ENCODE results near the gene ASTN2.
A peak's percentile ranks its signal among the peaks of the same experiment; 100 is the strongest.

Gene ASTN2

DNA sequence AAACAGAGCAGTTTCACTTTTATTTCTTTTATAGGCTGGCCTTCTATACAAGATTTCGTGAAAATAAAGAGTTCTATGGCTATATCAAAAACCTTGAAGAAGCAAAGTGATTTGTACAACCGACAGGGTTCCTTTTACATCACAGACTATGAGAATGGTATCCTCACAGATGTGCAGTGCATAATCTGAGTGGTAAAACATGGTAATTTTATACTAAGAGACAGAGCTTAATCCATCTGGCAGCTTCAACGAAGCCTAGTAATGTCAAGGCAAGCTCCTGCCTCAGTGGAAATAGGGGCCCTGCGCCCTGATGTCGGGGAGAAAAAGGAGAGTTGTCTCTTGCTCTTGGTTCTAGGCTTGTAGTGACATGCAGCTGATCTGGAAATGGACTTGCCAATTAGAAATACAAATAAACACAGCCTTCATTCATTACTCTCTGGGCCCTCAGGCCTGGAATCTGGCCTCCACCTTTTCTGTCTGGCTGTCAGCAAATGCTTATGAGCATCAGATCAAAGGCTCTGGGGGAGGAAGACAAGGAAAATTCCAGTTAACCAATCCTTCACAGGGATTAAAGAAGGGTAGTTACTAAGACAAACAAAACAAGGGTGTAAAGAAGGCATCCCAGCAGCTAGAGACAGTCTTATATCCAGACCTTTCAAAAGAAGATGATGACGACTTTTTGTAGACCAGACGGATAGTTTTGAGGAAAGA, 761.4 kb downstream of the ASTN2 start:
- no peak overlapping the region for H3K4me3 ChIP-seq (ENCODE audit: low read depth, low read length)
- DNase-seq (ENCODE audit: low read depth), result no peak

DNA sequence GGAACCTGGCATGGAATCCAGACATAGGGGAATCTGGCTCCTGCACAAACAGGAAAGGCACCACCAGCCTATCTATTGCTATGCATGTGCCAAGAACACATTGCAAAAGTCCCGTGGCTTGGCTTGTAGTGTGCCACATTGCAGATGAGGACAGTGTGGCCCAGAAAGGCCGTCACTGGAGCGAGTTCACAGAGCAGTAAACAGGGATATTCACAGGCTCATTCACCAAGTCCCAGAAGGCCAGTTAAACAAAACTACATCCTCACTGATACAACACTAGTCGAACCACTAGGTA, 767.4 kb downstream of the ASTN2 start:
- DNase-seq (ENCODE audit: low read depth), result no peak
- no peak overlapping the region for H3K4me3 ChIP-seq (ENCODE audit: low read depth, low read length)

GRCh38 chr9:116646661-116647514, 768.0 kb downstream of the ASTN2 start:
- no peak overlapping the region for H3K4me3 ChIP-seq (ENCODE audit: low read depth, low read length)
- no peak for DNase-seq (ENCODE audit: low read depth)

DNA sequence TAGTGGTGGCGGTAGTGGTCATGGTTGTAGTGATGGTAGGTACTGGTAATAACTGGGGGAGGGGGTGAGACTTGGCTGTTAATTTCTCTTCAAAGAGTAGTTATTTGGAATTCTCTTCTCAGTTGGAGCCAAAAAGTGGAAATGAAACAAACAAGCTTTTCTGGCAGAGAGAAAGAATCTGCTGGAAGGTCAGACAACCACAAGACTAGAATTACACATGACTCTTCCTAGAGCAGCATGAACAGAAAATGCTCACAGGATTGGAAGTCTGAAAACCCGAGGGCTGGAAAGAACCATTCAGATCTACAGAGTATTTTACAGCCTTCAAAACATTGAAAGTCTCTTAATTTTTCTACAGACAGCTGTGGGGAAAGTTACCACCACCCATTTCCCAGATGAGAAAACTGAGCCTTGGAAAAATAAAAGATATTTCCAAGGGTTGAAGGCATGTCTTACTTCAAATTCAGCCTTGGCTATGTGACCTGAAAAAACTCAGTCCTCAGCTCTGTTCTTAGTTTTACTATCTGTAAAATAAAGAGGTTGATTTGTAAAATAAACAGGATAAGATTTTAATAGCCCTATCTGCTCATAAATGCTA, 770.7 kb downstream of the ASTN2 start:
- DNase-seq (ENCODE audit: low read depth), result peak; percentile 34

GRCh38 chr9:116643691-116644090, 771.2 kb downstream of the ASTN2 start:
- no peak for DNase-seq (ENCODE audit: low read depth)
- no peak overlapping the region for H3K4me3 ChIP-seq (ENCODE audit: low read depth, low read length)

More for the DNA sequence above, 770.7 kb downstream of the ASTN2 start:
- H3K4me3 ChIP-seq (ENCODE audit: low read depth, low read length), result no peak overlapping the region

DNA sequence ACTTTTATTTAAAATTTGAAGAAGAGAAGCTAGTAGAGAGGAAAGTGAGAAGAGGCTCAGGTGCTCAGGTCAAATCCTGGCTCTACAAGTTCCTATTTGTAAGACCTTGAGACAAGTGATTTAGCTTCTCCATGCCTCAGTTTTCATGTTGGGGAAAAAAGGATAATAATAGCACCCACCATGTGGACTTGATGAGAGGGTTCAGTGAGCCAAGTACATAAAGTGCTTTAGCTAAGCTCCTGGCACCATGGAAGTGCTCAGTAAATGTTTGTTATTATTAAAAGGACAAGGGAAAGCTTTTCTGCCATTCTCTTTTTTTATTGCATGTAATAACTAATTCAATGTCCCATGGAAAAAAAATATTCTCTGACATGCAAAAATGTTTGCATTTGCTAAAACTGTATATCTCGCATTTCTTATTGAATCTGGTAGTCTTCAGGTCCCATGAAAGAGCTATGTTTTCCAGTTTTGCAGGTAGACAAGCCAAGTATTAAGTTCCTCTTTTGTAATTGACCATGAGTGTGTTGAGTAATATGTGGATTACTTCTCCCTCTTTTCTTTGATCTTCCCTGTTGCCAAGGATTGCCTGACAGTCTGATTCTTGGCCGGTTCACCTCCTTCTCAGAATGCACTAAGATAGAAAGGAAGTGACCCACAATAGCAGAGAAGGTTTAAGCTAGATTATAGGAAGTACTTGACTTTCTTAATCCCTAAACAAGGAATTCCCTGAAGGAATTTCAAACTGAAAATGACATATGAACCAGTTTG, 773.4 kb downstream of the ASTN2 start:
- no peak overlapping the region for H3K4me3 ChIP-seq (ENCODE audit: low read depth, low read length)
- DNase-seq (ENCODE audit: low read depth), result no peak

GRCh38 chr9:116639251-116639741, 775.6 kb downstream of the ASTN2 start:
- DNase-seq (ENCODE audit: low read depth), result peak; percentile 34
- no peak overlapping the region for H3K4me3 ChIP-seq (ENCODE audit: low read depth, low read length)

- no peak overlapping the region for H3K4me3 ChIP-seq (ENCODE audit: low read depth, low read length)
- no peak for DNase-seq (ENCODE audit: low read depth)
These were observed 778.9 kb downstream of the ASTN2 start for GRCh38 chr9:116635908-116636307.

- no peak overlapping the region for H3K4me3 ChIP-seq (ENCODE audit: low read depth, low read length)
- peak; percentile 62 for DNase-seq (ENCODE audit: low read depth)
These were observed 781.6 kb downstream of the ASTN2 start for GRCh38 chr9:116632990-116633838.

- H3K4me3 ChIP-seq (ENCODE audit: low read depth, low read length), result no peak overlapping the region
- DNase-seq (ENCODE audit: low read depth), result no peak
These were observed 785.2 kb downstream of the ASTN2 start for GRCh38 chr9:116629634-116630033.

DNA sequence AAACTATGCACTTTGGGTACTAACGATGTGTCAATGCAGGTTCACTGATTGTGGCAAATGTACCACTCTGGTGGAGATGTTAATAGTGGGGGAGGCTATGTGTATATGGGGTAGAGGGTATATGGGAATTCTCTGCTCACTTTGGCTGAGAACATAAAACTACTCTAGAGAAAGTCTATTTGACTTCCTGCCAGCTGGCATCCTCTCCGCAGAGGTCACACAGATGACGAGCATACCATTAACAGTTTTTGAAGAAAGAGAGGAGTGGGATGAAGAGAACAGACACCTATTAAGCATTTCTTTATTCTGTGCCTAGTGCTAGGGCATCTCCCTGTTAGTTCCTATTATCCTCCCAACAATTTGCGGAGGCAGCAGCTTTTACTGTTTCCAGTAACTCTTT, 786.1 kb downstream of the ASTN2 start:
- DNase-seq (ENCODE audit: low read depth), result peak; percentile 37
- H3K4me3 ChIP-seq (ENCODE audit: low read depth, low read length), result no peak overlapping the region

DNA sequence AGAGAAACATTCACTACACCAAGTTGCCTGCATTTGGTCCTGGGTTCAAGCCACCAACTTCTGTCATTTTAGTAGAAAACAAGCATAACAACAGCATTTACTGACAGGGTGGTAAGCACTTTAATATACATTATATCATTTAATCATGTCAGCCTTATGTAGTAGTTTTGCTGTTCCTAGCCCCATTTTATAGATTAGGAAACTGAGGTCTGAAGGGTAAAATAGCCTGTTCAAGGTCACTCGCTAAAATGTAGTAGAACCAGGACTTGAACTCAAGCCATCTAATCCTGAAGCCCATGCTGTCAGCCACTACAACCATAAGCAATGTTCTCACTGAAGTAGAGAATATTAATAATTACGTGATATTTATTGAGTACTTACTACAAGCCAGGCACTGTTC, 787.4 kb downstream of the ASTN2 start:
- no peak for DNase-seq (ENCODE audit: low read depth)
- no peak overlapping the region for H3K4me3 ChIP-seq (ENCODE audit: low read depth, low read length)

DNA sequence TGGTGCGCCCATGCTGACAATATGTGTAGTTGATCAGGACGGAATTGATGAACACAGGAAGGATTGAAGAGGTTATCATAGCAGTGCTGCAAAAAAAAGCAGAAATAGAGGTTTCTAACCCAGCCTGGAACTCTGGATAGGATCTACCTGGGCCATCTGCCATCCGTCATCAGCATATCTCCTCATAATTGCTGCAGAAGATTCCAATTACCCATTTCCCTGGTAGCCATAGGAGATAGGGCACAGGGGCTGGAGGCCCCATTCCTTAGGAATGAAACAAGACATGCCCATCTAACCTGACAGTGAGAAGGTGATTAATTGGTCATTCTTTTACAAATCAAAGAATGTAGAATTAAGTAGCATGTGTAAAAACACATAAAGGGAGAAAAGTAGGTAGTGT, 788.1 kb downstream of the ASTN2 start:
- H3K4me3 ChIP-seq (ENCODE audit: low read depth, low read length), result no peak overlapping the region
- DNase-seq (ENCODE audit: low read depth), result no peak

DNA sequence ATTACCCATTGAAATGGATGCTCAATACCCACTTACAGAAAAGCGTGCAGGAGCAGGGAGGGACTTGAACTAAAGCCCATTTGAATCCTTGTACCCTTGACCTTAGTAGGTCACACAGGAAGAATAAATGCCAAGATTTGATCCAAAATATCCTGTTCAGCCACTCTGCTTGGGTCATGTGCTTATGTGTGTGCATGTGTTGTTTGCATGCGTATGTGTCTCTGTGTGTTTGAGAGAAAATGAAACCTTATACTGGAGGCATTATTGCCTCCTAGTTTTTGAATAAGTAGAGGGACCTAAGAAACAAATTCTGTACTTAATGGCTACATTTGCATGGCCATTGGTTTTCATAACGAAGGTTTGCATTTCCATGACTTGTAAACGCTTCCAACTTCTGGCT, 791.1 kb downstream of the ASTN2 start:
- H3K4me3 ChIP-seq (ENCODE audit: low read depth, low read length), result no peak overlapping the region
- no peak for DNase-seq (ENCODE audit: low read depth)

- DNase-seq (ENCODE audit: low read depth), result no peak
- H3K4me3 ChIP-seq (ENCODE audit: low read depth, low read length), result no peak overlapping the region
These were observed 797.5 kb downstream of the ASTN2 start for GRCh38 chr9:116617389-116617788.

DNA sequence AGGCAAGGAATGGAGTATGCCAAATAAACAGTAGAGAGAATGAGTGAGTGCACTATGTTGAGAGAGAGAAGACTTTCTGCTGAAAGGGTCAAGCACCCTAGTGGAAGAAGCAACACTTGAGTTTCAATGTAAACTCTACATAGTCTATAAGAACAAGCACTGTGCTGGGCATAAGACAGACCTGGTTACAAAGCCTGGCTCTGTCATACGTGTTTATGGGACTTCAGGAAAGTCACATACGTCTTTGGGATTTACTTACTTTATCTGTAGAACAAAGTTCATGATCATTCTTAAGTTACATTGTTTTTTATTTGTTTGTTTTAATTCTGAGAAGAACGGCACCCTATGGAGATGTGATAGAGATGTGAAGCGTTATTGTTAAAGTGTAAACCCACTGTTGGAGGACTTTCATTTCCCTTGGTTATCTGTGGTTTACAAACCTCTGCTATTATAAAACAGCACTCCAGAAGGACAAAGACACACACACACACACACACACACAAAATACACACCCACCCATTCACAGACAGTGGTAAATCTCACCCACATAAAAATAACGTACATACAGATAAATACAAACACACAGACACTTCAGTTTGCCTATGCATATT, 798.4 kb downstream of the ASTN2 start:
- DNase-seq (ENCODE audit: low read depth), result no peak
- H3K4me3 ChIP-seq (ENCODE audit: low read depth, low read length), result no peak overlapping the region

DNA sequence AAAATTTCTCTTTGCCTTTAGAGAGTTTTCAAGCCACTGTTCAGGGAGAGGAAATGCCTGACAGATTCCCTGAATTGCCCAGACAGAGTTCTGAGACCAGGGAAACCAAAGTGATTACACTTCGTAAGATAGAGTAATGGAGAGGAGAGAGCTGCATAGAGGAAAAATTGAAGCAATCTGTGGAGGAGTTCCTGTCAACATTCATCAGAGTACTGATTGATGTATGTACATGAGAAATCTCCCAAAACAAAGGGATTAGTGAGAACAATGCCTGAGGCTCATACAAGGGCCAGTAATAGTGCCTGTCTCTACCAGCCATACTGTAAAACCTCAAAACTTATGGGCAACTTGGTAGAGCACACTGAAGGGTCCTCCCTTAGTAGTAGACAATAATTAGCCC, 806.8 kb downstream of the ASTN2 start:
- DNase-seq (ENCODE audit: low read depth), result no peak
- no peak overlapping the region for H3K4me3 ChIP-seq (ENCODE audit: low read depth, low read length)

DNA sequence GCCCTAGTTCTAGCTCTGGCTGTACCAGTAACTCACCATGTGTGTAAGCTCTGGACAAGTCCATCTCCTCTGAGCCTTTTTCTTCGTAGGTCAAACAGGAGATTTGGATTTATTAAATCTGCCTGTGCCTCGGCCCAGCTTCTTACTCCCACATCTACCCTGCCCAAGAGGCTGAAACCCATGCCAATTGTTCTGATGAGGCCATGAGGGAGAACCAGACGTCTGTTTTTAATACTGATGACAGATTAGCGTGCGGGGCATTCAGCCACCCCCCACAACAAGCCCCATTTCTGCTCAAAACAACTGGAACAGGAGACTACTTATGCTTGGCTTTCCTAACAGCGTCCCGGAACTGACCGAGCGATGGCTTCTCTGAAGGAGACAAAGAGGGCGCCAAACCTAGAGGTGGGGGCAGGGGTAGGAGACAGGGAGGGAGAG, 808.9 kb downstream of the ASTN2 start:
- no peak for DNase-seq (ENCODE audit: low read depth)
- no peak overlapping the region for H3K4me3 ChIP-seq (ENCODE audit: low read depth, low read length)

GRCh38 chr9:116605060-116605459, 809.8 kb downstream of the ASTN2 start:
- DNase-seq (ENCODE audit: low read depth), result no peak
- no peak overlapping the region for H3K4me3 ChIP-seq (ENCODE audit: low read depth, low read length)
